NCI-H2081 (cell line): ENCODE results near the gene HSPA2.

Source experiments
- DNase-seq, 2 experiments: peaks; one replicate each; lab custom pipeline; 2025; lab: John Stamatoyannopoulos, UW

Gene HSPA2

DNA sequence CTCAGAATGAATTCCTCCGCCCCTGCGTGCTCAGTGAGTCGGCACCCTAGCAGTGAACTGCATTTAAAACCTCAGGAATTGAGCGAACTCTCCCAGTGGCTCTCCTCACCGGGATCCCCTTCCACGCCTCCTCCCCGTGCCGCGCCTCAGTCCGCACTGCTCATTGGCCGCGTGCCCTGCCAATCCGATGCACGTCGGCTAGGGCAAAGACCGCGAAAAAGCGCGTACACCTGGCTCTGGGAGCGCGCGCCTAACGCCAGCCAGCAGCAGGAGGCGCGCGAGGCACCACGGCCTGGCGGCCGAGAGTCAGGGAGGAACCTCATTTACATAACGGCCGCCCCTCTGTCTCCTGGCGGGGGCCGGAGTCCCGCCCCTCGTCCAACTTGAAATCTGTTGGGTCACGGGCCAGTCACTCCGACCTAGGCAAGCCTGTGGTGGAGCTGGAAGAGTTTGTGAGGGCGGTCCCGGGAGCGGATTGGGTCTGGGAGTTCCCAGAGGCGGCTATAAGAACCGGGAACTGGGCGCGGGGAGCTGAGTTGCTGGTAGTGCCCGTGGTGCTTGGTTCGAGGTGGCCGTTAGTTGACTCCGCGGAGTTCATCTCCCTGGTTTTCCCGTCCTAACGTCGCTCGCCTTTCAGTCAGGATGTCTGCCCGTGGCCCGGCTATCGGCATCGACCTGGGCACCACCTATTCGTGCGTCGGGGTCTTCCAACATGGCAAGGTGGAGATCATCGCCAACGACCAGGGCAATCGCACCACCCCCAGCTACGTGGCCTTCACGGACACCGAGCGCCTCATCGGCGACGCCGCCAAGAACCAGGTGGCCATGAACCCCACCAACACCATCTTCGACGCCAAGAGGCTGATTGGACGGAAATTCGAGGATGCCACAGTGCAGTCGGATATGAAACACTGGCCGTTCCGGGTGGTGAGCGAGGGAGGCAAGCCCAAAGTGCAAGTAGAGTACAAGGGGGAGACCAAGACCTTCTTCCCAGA, at the start of gene HSPA2:
TSS of gene HSPA2 (plus strand) at position 534 of the 995 bp plus-strand sequence. CDS start at position 643, 109 bp downstream.
- peak; percentile 93 to 96 for DNase-seq

DNA sequence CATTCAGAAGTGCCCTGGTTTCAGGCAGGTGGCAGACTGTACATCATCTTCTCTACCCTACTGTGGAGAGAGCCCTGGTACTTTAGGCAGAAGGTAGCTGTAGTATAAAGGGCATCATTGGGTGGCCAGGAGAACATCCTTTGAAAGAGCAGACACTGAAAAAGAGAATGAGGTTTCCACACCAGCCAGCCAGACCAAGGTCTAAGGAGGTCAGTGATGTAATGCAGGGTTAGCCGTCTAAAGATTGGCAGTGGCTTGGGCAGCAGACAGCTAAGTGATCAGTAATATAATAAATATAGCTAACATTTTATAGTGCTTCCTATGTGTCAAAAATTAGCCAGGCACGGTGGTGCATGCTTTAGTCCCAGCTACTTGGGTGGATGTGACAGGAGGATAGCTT, 48.9 kb upstream of the HSPA2 start:
- no peak for DNase-seq

DNA sequence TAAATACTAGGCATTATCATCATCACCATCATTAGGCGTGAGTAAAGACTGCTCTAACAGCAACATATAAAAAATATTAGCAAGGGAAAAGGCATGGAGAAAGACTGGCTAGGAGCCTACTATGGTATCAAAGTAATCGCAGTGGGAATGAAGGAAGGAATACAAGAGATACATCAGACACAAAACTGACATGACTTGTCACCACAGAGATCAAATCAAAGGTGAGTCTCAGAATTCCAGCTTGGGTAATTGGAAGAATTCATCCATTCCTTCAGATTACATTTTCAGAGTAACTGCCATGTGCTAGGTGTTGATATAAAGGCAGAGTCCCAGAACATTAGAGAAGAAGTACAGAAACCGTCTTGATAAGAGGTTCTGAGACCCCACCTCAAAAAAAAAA, 47.1 kb upstream of the HSPA2 start:
- DNase-seq, result no peak

- DNase-seq, result no peak
Measured at GRCh38 chr14:64495252-64495651, 45.3 kb upstream of the HSPA2 start.

DNA sequence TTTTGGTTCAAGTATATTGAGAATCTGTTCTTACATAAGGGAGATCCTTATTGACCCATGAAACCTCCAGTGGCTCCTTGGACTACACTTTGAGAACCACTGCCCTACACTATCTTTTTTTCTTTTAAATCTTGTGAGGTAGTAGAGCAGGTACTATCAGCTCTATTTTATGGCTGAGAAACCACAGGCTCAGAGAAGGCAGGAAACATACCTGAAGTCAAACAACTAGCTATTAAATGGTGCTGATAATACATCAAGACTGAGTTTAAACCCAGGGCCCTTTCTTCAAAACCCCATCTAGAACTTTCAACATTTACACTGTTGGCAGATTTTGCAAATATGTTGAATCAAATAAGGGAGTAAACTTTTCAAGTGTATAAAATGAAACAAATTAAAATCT, 43.8 kb upstream of the HSPA2 start:
- no peak for DNase-seq

- no peak for DNase-seq
Measured at GRCh38 chr14:64500088-64500487, 40.5 kb upstream of the HSPA2 start.

DNA sequence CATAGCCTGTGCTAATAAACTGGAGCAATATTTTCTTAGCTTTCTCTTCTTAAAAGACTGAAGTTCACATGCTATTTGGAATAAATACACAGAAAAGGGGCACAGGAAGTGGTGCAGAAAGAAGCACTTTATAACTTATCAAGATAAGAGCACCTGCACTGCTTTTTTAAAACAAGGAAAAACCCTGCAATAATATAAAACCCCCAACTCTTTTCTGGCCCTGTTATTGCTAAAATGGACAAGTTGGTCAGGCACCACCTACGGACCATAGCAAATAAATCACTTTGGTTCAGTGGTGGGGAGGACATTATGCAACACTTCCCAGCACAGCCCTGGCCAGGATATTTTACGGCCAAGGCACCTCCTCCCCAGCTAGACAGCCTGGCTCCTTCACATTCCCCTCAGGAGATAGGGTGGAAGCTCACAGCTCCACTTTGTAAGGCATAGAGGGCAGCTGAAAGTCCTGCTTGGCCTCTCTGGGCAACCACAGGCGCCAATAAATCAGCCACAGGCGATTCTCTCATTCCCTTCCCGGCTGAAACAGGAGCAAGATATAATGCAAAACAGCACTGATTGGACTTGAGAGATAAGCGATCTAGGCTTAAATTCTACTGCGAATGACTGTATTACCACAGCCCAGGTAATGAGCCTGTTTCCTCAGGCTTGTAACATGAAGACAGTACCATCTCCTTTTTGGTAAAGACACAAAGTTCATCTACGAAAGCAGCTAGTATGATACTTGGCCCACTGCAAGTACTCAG, 39.0 kb upstream of the HSPA2 start:
- DNase-seq, result peak; percentile 3 to 47

- DNase-seq, result peak in 1 of 2 experiments; percentile 35
Measured at GRCh38 chr14:64502456-64502855, 38.1 kb upstream of the HSPA2 start.

DNA sequence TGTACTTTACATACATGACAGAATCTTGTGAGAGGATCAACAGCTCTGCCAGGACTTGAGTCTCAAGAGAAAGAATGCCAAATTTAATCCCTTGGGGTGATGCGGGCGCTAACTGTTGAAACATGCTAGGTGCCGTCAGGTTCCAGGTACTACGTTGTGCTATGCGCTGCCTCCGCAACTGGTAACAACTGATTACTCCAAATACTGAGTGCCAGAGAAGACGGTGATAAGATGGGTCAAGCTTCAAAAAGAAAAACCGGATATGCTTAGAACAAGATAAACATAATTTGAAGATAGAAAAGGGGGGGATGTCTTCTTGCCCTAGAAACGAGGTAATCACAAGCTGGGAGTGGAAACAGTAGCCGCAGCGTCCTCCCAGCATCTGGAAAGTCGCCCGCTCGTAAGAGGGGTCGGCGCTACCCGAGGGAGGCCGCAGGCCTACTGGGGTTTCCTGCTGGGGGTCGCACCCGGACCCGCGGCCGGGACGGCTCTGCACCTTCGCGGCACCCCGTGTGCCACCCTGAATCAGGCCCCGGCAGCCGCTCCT, 37.6 kb upstream of the HSPA2 start:
- peak in 1 of 2 experiments; percentile 35 for DNase-seq

GRCh38 chr14:64503434-64504309, 36.9 kb upstream of the HSPA2 start, which contains the start of gene ZBTB25:
ZBTB25 (minus strand) TSS chr14:64503838; CDS start chr14:64490533, 13,305 bp downstream.
- DNase-seq, result peak; percentile 93 to 95

GRCh38 chr14:64504310-64504896, 36.1 kb upstream of the HSPA2 start, which contains the start of gene ZBTB1:
ZBTB1 (plus strand) TSS chr14:64504770; CDS start chr14:64521505, 16,735 bp downstream.
- DNase-seq, result peak; percentile 72 to 90

- DNase-seq, result peak; percentile 80 to 81
Measured at GRCh38 chr14:64504897-64505794, 35.4 kb upstream of the HSPA2 start.

GRCh38 chr14:64506721-64507120, 33.8 kb upstream of the HSPA2 start:
- DNase-seq, result no peak

DNA sequence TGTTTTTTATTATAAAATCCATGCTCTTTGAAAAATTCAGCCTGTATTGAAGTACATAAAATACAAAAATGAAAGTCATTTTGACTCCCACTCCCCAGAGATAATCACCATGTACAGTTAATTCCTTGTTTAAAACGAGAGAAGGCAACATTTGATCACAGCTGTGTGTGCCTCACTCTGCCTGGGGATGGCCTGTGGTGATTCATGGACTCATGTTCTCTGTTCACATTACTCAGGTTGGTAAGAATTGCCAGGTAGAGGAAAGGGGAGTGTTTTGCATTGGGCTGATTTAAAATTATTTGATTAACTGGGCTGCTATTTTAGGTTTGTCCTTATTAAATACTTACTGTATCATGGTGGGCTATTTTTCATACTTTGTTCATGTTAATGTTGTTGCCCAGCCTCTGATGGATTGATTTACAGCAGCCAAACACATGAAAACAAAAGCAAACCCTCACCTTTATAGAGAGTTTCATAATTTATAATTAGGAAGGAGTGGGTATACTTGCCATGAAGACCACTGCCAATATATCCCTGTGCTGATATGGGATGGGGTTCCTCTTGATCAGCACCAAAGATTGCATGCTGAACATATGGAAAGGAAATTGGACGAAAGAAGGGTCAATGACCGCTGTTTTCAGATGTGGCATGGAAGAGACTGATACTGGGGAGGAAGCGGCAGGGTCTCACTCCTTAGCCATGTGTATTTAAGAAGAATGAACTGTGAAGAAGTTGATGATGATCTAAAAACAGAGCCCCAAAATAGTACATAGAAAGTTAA, 33.0 kb upstream of the HSPA2 start:
- peak; percentile 4 to 23 for DNase-seq

GRCh38 chr14:64508215-64508776, 32.2 kb upstream of the HSPA2 start:
- no peak for DNase-seq

DNA sequence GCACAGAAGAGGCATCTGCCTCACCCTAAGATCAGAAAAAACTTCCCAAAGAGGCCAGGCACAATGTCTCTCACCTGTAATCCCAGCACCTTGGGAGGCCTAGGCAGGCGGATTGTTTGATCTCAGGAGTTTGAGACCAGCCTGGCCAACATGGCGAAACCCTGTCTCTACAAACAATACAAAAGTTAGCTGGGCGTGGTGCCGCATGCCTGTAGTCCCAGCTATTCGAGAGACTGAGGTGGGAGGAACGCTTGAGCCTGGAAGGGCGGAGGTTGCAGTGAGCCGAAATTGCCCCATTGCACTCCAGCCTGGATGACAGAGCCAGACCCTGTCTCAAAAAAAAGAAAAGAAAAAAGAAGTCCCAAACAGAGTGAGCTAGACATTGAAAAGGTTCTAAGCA, 31.5 kb upstream of the HSPA2 start:
- no peak for DNase-seq

DNA sequence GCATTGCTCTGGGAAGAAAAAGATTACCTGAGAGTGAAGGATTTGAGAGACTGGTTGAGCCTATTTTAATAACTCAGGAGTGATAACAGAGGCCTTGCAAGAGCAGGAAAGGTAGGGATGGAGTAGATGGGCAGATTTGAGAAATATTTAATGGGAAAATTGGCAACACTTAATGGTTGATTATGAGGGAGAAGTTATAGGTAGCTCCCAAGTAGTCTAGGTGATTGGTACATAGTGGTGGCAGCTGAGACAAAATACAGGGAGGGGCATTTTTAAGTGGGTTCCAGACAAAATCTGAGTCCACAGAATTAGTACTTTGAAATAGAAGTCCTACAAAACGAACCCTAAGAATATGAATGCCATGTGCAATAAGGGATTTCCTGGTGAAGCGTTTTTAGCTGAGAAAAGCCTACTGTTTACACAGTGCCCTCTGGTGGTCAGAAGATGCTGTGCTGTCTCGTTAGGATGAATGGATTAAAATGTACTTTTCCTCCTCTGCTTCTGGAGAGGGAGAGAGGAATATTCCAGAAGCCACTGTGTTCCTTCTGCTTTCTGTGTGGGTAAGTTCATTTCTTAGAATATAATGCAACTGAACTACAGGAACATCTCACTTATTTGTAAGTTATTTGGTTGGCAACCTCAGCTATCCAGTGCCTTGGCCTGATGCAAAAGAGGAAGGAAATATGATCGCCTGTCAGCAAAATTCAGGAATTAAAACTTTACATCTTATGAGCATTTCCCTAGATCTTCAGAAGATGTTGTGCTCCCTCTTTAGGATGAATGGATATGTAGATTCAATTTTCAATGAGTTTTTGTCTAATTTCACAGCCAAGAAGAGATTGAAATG, 29.5 kb upstream of the HSPA2 start:
- peak; percentile 65 to 74 for DNase-seq

DNA sequence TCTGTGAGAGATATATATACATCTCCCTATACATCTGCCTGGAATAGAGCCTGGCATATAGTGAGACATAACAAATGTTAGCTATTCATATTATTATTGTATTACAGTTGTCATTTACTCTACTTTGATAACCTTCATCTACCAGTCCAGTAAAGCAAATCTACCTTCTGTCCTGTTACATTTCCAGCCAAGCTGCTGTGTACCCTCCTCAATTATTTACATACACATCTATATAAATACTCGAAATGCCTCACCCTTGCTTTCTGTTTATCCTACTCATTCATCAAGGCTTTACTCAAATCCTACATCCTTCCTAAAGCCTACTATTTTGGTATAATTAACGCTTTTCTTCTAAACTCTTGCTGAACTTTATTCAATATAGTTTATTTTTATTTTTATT, 27.3 kb upstream of the HSPA2 start:
- no peak for DNase-seq
